Chondrocyte (in vitro differentiated cells): ENCODE data around the gene RILP. TPM values are rescaled to one million over a fixed set of nuclear protein-coding genes. Genes with fewer than 3 reads are reported as not detected.

Experiments used
- DNase-seq: peaks from one replicate; pipeline ENCODE4 v3.0.0; 2021; ENCODE audit warnings: mixed read lengths, low spot score
- H3K27ac Mint-ChIP-seq: one replicate; pipeline ENCODE4 v1.8.0; 2021; ENCODE audit warnings: mild to moderate bottlenecking, moderate library complexity, mixed read lengths; ENCODE audit not compliant: unreplicated experiment
- H3K27me3 Mint-ChIP-seq: 2 replicates; pipeline ENCODE4 v1.8.0; 2021; ENCODE audit warnings: low read depth, mixed read lengths
- H3K36me3 Mint-ChIP-seq: 2 replicates; pipeline ENCODE4 v1.8.0; 2021; ENCODE audit warnings: low read depth, mixed read lengths
- H3K4me1 Mint-ChIP-seq: 2 replicates; pipeline ENCODE4 v1.8.0; 2021; ENCODE audit warnings: low read depth, mild to moderate bottlenecking, mixed read lengths
- H3K4me3 Mint-ChIP-seq: one replicate; pipeline ENCODE4 v1.8.0; 2021; ENCODE audit warnings: mild to moderate bottlenecking, moderate library complexity, mixed read lengths; ENCODE audit not compliant: unreplicated experiment
- H3K9me3 Mint-ChIP-seq: 2 replicates; pipeline ENCODE4 v1.8.0; 2021; ENCODE audit warnings: low read depth, mixed read lengths
- total RNA-seq: library from RNA; stranded (reverse); gene quantifications from 3 replicates; pipeline ENCODE4 v1.2.1, GENCODE V29; 2021
- TF ChIP-seq, protein P1 (sequence below): fragments of 200-600 bp; sonication (generic); IDR thresholded peaks from 2 replicates; pipeline ENCODE4 v1.5.0; 2021; ENCODE audit warnings: antibody characterized with exemption, mild to moderate bottlenecking, moderate library complexity

RILP gene
- total RNA-seq, 1 donor from 2014 or later = 1.8 TPM

DNA sequence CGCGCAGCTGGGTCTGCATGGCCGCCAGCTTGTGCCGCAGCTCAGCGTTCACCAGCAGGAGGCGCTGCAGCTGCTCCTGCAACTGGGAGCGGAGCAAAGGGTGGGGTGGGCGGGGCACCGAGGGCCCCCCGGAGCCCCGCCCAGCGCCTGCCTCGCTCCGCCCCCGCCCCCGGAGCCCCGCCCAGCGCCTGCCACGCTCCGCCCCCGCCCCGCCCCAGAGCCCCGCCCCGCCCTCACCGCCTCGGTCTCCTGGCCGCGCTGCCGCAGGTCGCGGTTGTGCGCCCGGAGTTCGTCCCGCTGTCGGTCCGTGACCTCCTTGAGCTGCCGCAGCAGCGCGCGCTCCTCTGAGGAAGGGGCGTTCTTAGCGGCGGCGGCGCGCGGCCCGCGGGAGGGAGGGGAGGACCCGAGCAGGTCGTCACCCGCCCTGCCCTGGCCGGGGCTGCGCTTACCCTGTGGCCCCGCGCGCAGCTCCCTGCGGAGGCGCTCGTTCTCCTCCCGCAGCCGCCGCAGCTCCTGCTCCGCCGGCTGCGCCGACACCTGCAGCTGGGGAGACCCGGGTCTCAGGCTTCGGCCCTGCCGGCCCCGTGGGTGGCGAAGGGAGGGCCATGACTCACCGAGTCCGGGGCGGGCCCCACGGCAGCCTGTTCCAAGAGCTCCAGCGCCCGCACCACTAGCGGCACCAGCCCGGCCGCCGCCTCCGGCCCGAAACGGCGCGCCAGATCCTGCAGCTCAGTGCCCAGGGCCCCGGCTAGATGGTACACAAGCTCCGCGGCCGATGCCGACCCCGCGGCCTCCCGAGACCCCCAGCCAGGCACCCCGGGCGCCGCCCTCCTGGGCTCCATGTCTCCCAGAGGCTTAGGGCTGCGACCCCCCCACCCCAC lies 463 bp downstream of the RILP start:
- H3K9me3 Mint-ChIP-seq = no peaks in the 10 kb centered on the region
- H3K4me1 Mint-ChIP-seq = peaks cover 13% of the 10 kb centered on the region
- peak overlapping the region; percentile 64 for H3K4me3 Mint-ChIP-seq
- H3K36me3 Mint-ChIP-seq = peaks cover 24% of the 10 kb centered on the region
- no peak for DNase-seq
- peak overlapping the region; percentile 12 for H3K27ac Mint-ChIP-seq
- TF ChIP-seq, protein P1, sequence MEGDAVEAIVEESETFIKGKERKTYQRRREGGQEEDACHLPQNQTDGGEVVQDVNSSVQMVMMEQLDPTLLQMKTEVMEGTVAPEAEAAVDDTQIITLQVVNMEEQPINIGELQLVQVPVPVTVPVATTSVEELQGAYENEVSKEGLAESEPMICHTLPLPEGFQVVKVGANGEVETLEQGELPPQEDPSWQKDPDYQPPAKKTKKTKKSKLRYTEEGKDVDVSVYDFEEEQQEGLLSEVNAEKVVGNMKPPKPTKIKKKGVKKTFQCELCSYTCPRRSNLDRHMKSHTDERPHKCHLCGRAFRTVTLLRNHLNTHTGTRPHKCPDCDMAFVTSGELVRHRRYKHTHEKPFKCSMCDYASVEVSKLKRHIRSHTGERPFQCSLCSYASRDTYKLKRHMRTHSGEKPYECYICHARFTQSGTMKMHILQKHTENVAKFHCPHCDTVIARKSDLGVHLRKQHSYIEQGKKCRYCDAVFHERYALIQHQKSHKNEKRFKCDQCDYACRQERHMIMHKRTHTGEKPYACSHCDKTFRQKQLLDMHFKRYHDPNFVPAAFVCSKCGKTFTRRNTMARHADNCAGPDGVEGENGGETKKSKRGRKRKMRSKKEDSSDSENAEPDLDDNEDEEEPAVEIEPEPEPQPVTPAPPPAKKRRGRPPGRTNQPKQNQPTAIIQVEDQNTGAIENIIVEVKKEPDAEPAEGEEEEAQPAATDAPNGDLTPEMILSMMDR = peak; percentile 89
- H3K27me3 Mint-ChIP-seq = no peaks in the 10 kb centered on the region

GRCh38 chr17:1648173-1648962 lies 1.3 kb downstream of the RILP start:
- TF ChIP-seq, protein P1 = no peak
- no peaks in the 10 kb centered on the region for H3K9me3 Mint-ChIP-seq
- H3K4me3 Mint-ChIP-seq = peak overlapping the region; percentile 31
- DNase-seq = no peak
- H3K27me3 Mint-ChIP-seq = peaks cover 2% of the 10 kb centered on the region
- no peak overlapping the region for H3K27ac Mint-ChIP-seq
- H3K4me1 Mint-ChIP-seq = peaks cover 17% of the 10 kb centered on the region
- H3K36me3 Mint-ChIP-seq = peaks cover 16% of the 10 kb centered on the region

DNA sequence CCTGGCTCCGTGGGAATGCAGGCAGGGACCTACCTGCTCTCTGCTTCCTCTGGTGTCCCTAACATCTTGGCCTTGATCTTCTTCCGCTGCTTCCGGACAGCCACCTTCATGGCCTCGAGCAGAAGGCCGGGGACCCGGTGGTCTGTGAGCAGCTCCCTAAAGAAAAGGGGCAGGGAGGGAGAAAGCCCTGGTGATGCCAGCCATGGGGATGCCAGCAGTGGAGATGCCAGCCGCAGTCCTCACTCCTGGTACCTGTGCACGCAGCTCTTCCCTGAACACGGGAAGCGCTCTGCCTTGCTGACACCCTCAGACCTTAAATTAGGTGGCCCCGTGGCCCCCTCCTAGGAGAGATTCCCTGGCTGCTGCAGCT lies 1.9 kb downstream of the RILP start:
- Mint-ChIP-seq H3K4me3 (no peak overlapping the region), H3K36me3 (peaks cover 11% of the 10 kb centered on the region), H3K27ac (no peak overlapping the region), H3K9me3 (no peaks in the 10 kb centered on the region), H3K4me1 (peaks cover 17% of the 10 kb centered on the region), H3K27me3 (peaks cover 2% of the 10 kb centered on the region)
- TF ChIP-seq, protein P1 = no peak
- no peak for DNase-seq

DNA sequence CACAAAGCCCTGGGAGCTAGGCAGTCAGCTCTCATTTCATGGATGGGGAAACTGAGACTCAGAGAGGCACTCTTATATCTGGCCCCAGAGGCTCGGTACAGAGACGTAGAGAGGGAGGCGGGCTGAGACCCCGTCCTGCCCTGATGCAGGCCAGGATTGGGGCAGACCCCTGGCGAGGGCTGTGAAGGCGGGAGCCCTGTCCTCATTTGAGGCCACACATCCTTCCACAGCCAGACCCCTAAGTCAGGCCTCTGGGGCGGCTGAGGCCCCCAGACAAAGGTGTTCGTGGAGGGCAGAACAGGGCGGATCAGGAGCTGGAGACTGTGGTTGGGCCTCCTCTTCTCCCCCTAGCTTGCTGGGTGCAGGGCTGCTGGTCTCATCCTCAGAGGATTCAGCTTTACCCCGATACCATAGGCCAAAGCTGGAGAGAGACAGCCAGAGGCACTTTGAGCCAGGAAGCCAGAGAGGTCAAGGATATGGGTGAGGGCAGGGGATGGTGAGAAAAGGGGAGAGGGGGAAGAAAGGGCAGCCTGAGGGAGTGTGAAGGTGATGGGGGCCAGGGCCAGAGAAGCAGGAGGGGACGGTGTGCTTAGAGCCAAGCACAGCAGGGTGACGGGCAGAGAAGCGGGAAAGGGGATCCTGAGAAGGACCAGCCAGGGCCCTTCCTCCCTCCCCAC lies 3.3 kb downstream of the RILP start:
- Mint-ChIP-seq H3K27ac (no peak overlapping the region), H3K36me3 (peaks cover 2% of the 10 kb centered on the region), H3K4me3 (no peak overlapping the region), H3K27me3 (peaks cover 2% of the 10 kb centered on the region), H3K9me3 (no peaks in the 10 kb centered on the region), H3K4me1 (peaks cover 17% of the 10 kb centered on the region)
- DNase-seq = no peak
- TF ChIP-seq, protein P1 = no peak
